ENCODE data around the gene DDAH1. TPM values are rescaled to one million over a fixed set of nuclear protein-coding genes. Genes with fewer than 3 reads are reported as not detected.

DDAH1 gene
- total and polyA plus RNA-seq, 2 donors (not counting 3 experiments of a cell fraction or from before 2014, with no cell fraction given), result 44.0 to 75.2 TPM

GRCh38 chr1:85485516-85485915 lies 20.6 kb upstream of the DDAH1 start:
- Histone ChIP-seq H3K4me1 (ENCODE audit: control insufficient read depth, extremely low read depth, insufficient read depth, low read length) (peaks cover 4% of the 10 kb centered on the region), H3K4me3 (replicated peaks in 1 of 3; ENCODE audit: insufficient read depth in 1 of 3, low read depth in 1 of 3, low read length in 3 of 3) (no peak overlapping the region), H3K9ac (replicated peaks; ENCODE audit: extremely low read depth, insufficient read depth, low read length) (no peak overlapping the region), H3K36me3 (ENCODE audit: control insufficient read depth in 2 of 2, extremely low read depth in 1 of 2, insufficient read depth in 2 of 2, low read length in 2 of 2) (no peaks in the 10 kb centered on the region), H3K79me2 (ENCODE audit: control insufficient read depth, insufficient read depth, low read length) (no peaks in the 10 kb centered on the region), H3K27me3 (ENCODE audit: control insufficient read depth in 2 of 2, insufficient read depth in 2 of 2, low read length in 2 of 2) (no peaks in the 10 kb centered on the region), H3K4me2 (ENCODE audit: insufficient read depth, low read length) (no peak overlapping the region), H3K9me1 (replicated peaks; ENCODE audit: control insufficient read depth, extremely low read depth, insufficient read depth, low read length) (no peaks in the 10 kb centered on the region), H2AFZ (ENCODE audit: low read depth, low read length) (no peak overlapping the region), H3K9me3 (replicated peaks; ENCODE audit: control insufficient read depth, insufficient read depth, low read length) (no peaks in the 10 kb centered on the region), H3K27ac (ENCODE audit: insufficient read depth, low read depth, low read length) (no peak overlapping the region), H4K20me1 (replicated peaks; ENCODE audit: control insufficient read depth, extremely low read depth, insufficient read depth, low read length) (no peaks in the 10 kb centered on the region)
- TF ChIP-seq POLR2AphosphoS5 (IDR thresholded peaks at IDR 0.05; ENCODE audit: insufficient read depth, low read depth, low read length), result no peak
- TF ChIP-seq FOS (IDR thresholded peaks at IDR 0.05; ENCODE audit: borderline replicate concordance, insufficient read depth, low read length), result no peak
- no peak for TF ChIP-seq JUN (IDR thresholded peaks at IDR 0.05; ENCODE audit: borderline replicate concordance, insufficient read depth, insufficient read length, low read depth)
- TF ChIP-seq, protein P1, sequence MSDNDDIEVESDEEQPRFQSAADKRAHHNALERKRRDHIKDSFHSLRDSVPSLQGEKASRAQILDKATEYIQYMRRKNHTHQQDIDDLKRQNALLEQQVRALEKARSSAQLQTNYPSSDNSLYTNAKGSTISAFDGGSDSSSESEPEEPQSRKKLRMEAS (IDR thresholded peaks at IDR 0.05; ENCODE audit: insufficient read depth, insufficient read length), result no peak
- no peak for TF ChIP-seq MYC (IDR thresholded peaks at IDR 0.05; ENCODE audit: low read depth, low read length)
- POLR2A ChIA-PET, result no interaction called here
- dilution Hi-C loops (cut with MboI; ENCODE audit: extremely low pct_ligation_motif_present, low sequenced_read_pairs) (no loop called here), intact Hi-C loops (cut with micrococcal nuclease) (no loop called here)
- DNase-seq (ENCODE audit: low read depth, low spot score) (no peak), FAIRE-seq (no peak)
- CTCF ChIA-PET, result interaction anchor here (1.0 to 3.1 kb wide), 7 partner anchors 8 to 177 kb away, joined by 3 to 11 read pairs (median 5); no protein-coding TSS in a partner anchor
- no TSS peak for BruUV-seq (replicated peaks)

DNA sequence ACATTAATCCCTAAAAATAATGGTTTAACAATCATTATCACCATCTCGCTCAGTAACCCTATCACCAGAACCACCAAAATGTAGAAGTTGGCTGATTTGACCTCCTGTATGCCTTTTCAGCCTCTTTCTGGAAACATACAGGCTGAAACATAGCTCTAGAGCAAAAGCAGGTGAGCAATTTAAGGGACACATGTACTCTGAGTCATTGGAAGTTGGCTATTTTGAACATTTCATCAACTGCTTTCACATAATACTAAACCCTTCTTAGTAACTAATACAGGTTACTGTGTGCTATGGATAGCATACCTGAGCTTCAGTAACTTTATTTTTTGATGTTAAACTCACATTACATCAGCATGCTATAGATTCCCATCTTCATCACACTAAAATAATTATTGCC lies 19.8 kb upstream of the DDAH1 start:
- Histone ChIP-seq H4K20me1 (replicated peaks; ENCODE audit: control insufficient read depth, extremely low read depth, insufficient read depth, low read length) (no peaks in the 10 kb centered on the region), H3K9me3 (replicated peaks; ENCODE audit: control insufficient read depth, insufficient read depth, low read length) (no peaks in the 10 kb centered on the region), H3K36me3 (ENCODE audit: control insufficient read depth in 2 of 2, extremely low read depth in 1 of 2, insufficient read depth in 2 of 2, low read length in 2 of 2) (peaks cover 0 to 4% of the 10 kb centered on the region in 2 experiments), H3K4me2 (ENCODE audit: insufficient read depth, low read length) (no peak overlapping the region), H3K27me3 (ENCODE audit: control insufficient read depth in 2 of 2, insufficient read depth in 2 of 2, low read length in 2 of 2) (no peaks in the 10 kb centered on the region), H2AFZ (ENCODE audit: low read depth, low read length) (no peak overlapping the region), H3K9ac (replicated peaks; ENCODE audit: extremely low read depth, insufficient read depth, low read length) (no peak overlapping the region), H3K4me3 (replicated peaks in 1 of 3; ENCODE audit: insufficient read depth in 1 of 3, low read depth in 1 of 3, low read length in 3 of 3) (no peak overlapping the region), H3K4me1 (ENCODE audit: control insufficient read depth, extremely low read depth, insufficient read depth, low read length) (peaks cover 4% of the 10 kb centered on the region), H3K9me1 (replicated peaks; ENCODE audit: control insufficient read depth, extremely low read depth, insufficient read depth, low read length) (no peaks in the 10 kb centered on the region), H3K79me2 (ENCODE audit: control insufficient read depth, insufficient read depth, low read length) (no peaks in the 10 kb centered on the region), H3K27ac (ENCODE audit: insufficient read depth, low read depth, low read length) (no peak overlapping the region)
- dilution Hi-C loops (cut with MboI; ENCODE audit: extremely low pct_ligation_motif_present, low sequenced_read_pairs) (no loop called here), intact Hi-C loops (cut with micrococcal nuclease) (no loop called here)
- POLR2A ChIA-PET, result interaction anchor here (1.5 kb wide), 1 partner anchor 20 kb away, joined by 3 read pairs; the partner anchor contains the start of gene DDAH1
- FAIRE-seq, result no peak
- CTCF ChIA-PET, result interaction anchor here (0.9 to 3.1 kb wide), 11 partner anchors 9 to 208 kb away, joined by 3 to 18 read pairs (median 5); no protein-coding TSS in a partner anchor
- no peak for TF ChIP-seq FOS (IDR thresholded peaks at IDR 0.05; ENCODE audit: borderline replicate concordance, insufficient read depth, low read length)
- no TSS peak for BruUV-seq (replicated peaks)
- no peak for DNase-seq (ENCODE audit: low read depth, low spot score)
